Measurements from ENCODE around the gene TNRC18.

TNRC18 gene

DNA sequence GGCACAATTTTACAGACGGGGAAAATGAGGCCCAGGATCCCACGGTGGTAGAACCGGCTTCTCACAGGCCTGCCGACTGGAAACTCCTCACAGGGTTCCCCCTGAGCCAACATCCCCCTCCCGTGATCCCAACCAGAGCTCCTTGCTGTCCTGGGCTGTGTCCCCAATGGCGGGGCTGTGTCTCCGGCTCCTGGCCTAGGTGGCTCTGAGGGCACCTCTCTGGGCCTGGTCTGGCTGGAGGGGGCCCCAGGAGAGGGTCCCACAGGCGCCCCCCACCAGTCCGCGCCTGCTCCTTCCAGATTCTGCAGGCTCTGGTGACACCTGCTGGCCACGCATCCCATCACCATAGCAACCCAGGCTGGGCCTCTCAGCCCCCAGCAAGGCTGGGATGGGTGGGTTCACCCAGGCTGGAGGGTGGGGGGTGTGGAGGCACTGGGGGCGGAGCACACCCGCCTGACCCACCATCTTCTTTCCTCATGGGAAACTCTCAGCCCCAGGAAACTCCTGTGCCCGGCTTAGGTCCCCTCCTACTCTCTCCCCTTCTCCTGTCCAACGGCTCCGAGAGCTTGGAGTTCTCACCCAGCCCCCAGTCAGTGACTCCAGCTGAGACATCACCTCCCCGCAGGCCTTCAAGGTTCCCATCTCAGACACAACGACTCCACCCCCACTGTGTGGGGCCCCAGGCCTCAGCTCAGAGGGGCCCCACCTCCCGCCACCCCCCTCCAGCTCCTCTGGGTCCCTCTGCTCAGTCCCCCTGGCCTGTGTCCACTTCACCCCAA, 27.1 kb upstream of the TNRC18 start:
- DNase-seq (ENCODE audit: low read depth) = no peak

DNA sequence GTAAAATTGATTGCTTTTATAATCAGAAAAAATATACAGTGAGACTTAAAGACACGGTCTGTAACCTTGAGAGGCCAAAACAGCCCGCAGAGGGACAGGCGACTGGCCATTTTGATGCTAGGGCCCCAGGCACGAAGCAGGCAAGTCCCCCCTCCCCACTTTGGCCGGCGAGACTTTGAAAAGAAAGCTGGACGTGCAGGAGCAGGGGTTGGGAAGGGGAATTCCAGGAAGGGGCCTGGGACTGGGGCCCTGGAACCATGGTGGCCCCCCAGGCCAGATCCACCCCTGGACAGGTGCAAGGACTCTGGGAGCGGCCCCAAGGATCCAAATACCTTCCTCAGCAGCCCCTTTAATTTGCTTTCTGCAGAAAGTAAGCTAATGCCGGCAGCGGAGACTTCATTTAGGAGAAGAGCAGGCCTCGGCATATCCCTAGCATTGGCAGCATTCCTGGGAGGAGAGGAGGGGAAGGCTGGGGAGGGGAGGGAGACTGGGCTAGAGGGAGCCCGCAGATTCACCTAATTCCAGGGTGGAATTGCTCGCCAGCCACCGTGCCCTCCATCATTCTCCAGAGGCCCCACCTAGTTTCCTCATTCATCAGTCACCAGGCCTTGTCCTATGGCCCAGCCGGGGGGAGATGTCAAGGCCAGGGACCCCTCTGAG, 24.9 kb upstream of the TNRC18 start:
- no peak for DNase-seq (ENCODE audit: low read depth)

DNA sequence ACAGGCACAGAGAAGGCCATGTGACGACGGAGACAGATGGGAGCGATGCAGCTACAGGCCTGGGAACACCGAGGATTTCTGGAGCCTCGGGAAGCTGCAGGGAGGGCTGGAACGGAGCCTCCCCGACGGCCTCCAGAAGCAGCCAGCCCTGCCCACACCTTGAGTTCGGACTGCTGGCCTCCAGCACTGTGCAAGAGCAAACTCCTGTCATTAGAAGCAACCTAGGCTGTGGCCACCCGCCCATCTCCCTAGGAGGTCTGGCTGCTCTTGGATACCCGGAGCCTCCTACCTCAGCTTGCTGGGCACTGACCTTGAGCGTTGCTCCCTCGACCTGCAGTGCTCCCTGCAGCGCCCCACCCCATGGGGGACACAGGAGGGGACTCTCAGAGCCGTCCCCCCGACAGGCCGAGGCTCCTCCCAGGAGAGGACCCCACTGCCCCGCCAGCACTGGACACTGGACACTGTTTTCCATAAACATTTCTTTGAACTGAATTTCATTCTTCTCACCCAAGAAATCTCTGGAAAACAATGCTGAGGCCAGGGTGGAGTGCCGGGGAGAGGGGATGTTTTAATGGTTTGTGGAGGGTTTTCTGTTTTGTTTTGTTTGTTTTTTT, 22.5 kb upstream of the TNRC18 start:
- no peak for DNase-seq (ENCODE audit: low read depth)

DNA sequence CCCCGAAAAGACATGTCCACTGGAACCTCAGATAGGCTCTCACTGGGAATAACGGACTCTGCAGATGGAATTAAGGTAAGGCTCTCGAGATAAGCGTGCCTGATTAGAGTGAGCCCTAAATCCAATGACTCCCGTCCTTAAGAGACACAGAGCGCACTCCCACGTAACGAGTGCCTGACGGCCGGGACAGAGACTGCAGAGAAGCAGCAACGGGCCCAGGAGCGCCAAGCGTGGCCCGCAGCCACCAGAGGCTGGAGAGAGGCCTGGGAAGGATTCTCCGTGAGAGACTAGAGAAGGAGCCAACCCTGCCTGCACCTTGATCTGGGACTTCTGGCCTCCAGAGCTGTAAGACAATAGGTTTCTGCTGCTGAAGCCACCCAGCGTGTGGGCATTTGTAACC, 20.0 kb upstream of the TNRC18 start:
- no peak for DNase-seq (ENCODE audit: low read depth)

DNA sequence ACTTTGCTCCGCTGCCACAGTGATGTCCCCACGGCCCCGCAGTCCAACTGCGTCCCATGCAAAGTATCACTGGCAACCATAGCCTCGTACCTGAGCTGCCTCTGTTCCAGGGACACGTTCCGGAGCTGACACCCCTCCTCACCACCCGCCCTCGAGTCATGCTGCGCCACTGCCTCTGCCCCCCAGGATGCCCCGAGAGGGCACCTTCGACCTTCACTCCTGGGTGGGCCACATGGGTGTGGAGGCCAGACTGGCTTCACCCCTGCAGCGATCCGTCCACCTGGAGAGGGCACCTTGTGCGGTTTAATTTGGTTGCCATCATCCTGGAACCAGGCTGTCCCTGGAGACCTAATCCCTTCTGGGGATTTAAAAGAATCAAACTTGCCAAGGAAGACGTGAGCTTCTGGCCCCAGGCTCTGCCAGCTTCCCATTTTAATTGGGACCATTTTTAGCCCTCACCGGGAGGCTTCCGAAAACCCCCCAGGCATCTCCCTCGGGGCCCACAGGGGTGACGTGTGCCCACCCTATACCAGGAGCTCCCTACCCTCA, 19.2 kb upstream of the TNRC18 start:
- no peak for DNase-seq (ENCODE audit: low read depth)

DNA sequence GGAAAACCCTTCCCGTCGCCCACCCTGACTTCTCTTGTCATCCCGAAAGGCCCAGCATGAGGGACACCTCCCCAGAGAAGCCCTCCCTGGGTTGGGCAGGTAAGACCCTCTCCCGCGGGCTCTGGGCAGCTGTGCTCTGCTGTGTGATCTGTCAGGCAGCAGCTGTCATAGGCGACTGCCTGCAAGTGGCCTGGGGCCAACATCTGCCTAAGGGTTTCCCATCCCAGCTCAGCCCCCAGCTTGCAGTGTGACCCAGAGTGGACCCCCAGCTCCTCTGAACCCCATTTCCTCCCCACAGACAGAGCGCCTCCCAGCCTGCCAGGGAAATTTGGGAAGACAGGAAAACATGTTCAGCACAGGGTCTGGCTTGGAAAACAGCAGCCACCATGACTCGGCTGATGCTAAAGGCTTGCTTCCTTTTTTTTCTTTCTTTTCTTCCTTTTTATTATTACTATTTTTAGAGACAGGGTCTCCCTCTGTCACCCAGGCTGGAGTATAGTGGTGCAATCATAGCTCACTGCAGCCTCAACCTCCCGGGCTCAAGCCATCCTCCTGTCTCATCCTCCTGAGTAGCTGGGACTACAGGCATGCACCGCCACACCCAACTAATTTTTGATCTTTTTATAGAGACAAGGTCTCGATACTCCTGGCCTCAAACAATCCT, 18.3 kb upstream of the TNRC18 start:
- no peak for DNase-seq (ENCODE audit: low read depth)

DNA sequence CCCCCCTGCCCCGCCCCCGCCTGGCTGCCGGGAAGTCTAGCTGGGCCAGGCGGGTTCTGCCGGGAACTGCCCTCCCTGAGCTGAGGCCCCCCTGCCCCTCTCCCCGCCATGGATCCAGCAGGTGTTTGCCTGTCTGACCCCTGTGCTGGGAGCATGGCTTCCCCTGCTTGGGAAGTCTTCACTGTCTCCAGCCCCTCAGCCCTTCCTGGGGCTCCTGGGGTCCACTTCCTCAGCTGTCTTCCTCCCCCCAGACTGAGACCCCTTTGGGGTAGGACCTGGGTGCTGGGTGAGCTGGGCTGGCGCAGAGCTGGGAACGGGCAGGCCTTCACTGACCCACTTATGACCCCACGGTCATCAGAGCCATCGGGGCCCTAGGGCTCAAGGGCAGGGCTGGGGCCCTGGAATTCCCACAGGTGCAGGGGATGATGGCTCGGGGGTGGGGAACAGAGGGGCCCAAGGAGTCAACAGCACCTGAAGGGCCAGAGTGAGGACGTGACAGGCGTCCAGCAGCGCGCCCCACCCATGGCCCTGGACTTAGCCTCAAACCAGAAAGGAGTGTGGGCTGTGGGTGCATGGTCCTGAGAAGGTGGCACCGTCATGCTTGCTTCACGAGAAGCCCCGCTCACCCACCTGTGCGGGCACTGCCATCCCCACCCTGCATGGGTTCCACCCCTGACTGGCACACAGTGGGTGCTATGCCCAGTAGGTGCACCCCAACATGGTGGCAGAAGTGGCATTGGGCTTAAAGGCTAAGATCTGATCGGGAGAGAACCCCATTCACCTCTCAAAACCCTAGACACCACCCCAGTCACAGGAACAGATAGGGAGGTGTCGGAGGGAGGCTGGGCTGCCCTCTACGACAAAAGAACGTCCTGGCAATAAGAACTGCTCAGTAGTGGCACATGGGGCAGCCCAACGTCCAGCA, 16.2 kb upstream of the TNRC18 start:
- no peak for DNase-seq (ENCODE audit: low read depth)

DNA sequence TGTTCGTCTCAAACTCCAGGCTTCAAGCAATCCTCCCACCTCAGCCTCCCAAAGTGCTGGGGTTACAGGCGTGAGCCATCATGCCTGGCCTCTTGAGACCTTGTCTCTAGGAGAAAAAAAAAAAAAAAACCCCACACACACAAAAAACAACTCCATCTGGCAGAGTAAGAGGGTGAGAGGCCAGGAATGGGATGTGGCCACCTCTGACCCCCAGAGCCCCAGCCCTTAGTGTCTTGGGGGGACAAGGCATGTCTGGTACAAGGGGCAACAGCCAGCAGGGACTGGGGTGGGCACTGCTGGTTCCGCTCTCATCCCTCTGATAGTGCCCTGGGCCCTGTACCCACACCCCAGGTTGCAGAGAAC, 15.6 kb upstream of the TNRC18 start:
- DNase-seq (ENCODE audit: low read depth) = no peak

DNA sequence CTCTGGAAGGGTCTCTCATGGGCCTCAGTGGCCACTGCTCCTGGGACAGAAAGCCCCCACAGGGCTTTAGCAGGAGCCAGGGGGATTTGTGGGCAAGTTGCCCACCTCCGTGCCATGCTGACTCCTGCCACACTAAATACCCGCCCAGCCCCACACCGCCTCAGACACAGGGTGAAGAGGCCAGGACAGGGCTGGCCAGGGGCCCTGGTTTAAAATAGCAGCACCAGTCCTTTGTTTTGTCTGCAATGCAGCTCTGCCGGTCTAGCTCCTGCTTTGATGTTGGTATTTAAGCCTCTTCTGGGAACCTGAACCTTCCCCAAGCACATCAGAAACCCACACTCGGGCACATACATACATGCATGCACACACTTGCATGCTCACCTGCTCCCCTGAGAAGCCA, 14.4 kb upstream of the TNRC18 start:
- DNase-seq (ENCODE audit: low read depth) = no peak

DNA sequence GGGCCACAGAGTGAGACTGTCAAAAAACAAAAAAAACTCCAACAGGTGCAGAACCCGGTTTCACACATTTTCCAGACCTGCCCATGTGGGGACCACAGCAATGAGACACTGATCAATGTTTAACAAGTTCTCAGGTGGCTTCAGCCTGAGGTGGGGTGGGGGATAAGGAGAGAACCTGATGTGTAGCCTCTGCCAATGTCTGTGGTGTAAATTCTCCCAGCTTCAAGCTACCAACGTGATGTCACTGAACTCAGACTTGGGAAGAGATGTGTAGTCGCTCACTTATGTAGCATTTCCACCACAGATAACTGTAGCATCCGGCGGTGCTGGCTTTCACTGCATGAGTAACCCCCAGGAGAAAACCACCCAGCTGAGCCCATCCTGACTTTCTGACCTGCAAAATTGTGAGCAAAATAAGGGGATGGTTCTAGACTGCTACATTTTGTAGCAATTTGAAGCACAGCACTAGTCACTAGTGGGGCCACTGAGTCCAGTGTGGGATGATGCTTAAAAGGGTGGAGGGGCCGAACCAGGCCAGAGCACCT, 13.8 kb upstream of the TNRC18 start:
- no peak for DNase-seq (ENCODE audit: low read depth)

DNA sequence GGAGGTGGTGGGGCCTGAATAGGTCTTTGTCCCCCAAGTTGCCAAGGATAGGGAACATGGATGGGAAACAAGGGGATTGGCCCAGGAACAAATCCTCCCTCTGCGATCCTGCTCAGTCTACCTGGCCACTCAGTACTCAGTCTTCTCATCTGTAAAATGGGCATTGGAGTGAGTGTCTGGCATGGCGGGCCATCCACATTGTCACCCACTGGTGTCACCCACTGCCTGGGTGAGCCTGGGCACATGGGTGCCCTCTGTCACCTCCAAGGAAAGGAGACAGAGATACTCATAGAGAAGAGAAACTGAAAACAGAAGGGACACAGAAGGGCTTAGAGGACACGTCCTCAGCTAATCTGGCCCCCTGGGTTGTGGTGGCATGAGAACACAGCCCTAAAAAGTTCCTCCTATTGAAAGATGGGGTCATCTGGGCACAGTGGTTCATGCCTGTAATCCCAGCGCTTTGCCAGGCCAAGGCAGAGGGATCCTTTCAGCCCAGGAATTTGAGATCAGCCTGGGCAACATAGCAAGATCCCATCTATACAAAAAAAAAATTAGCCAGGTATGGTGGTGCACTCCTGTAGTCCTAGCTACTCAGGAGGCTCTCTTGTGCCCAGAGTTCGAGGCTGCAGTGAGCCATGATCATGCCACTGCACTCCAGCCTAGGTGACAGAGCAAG, 12.5 kb upstream of the TNRC18 start:
- no peak for DNase-seq (ENCODE audit: low read depth)

DNA sequence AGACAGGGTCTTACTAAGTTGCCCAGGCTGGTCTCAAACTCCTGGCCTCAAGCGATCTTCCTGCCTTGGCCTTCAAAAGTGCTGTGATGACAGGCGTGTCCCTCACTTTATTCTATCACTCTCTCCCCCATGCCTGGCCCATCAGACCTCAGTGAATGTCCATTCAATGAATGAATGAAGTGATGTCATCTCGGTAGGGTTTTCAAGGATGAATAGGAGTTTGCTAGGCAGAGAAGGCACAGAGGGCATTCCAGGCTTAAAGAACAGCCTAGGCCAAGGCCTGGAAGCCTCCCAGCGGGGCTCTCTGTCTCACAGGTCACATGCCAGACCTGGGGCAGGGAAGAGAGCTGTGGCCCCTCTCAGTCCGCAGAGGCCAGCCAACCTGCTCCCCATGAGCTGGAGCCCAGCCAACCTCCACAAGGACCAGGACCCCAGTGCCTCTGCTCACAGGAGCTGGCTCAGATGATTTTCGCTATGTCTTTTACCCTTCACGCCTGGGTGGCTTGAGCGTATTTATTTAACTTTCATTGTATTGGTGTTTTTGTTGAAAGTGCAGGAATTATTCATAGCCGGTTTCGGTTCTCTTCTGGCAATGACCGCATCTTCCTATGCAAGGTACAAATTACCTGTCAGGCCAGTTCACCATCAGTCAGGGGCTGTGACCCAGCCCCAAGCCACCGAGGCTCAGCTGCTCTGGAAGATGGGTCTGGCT, 11.8 kb upstream of the TNRC18 start:
- no peak for DNase-seq (ENCODE audit: low read depth)

DNA sequence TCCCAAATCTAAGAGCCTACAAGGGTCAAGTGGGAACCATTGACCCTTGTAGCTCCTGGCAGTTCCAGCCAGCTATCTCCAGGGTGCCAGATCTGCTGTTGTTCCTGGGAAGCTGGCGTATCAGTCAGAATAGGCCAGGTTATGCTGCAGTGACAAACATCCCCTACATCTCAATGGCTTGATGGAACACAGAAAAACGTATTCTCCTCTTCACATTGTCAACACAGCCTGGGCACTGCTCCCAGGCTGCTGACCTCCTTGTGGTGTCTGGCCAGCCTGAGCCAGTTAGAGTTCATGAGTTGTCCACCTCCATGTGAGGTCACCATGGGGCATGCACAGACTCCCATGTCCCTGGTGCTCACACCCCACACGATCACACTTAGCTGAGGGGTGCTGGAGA, 9.5 kb upstream of the TNRC18 start:
- no peak for DNase-seq (ENCODE audit: low read depth)

DNA sequence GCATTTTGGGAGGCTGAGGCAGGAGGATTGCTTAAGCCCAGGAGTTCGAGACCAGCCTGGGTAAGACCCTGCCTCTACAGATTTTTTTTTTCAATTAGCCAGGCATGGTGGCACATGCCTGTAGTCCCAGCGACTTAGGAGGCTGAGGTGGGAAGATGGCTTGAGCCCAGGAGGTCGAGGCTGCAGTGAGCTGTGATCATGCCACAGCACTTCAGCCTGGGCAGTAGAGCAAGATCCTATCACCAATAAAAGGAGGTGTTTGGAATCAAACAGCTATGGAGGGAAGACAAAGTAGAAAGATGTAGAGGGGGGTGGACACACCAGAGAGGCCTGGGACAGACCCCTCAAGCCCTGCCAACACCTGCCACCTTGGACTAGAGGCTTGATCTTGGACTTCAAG, 9.1 kb upstream of the TNRC18 start:
- no peak for DNase-seq (ENCODE audit: low read depth)

DNA sequence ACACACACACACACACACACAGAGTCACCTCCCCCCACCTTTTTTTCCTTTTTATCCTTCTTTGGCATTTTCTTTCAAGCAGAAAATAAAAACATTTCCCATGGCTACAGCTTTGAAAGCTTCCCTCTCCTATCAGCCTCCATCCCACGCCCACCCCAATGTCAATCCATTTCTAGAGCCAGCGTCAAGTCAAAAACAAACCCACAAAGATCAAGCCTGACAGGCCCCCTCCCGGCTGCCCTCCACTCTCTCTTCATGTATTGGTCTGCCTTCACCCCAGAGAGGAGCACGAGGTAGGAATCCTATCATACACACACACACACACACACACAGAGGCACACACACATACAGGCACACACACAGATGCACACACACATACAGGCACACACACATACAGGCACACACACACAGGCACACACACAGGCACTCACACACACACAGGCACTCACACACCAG, 8.0 kb upstream of the TNRC18 start:
- no peak for DNase-seq (ENCODE audit: low read depth)

DNA sequence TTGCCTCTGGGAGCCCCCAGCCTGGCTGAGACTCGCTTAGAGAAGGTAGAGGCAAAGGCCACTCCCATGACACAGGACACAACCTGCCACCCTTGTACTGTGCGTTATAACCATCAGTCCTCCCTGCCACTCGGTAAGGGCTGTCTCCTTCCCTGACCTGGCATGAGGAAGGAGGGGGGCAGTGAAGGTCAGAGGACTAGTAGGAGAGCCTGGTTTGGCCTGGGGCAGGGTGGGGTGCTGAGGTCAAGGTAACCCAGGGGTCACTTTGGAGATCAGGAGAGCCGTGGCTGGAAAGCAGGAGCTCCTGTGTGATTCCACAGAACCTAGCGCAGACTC, 6.9 kb upstream of the TNRC18 start:
- no peak for DNase-seq (ENCODE audit: low read depth)

DNA sequence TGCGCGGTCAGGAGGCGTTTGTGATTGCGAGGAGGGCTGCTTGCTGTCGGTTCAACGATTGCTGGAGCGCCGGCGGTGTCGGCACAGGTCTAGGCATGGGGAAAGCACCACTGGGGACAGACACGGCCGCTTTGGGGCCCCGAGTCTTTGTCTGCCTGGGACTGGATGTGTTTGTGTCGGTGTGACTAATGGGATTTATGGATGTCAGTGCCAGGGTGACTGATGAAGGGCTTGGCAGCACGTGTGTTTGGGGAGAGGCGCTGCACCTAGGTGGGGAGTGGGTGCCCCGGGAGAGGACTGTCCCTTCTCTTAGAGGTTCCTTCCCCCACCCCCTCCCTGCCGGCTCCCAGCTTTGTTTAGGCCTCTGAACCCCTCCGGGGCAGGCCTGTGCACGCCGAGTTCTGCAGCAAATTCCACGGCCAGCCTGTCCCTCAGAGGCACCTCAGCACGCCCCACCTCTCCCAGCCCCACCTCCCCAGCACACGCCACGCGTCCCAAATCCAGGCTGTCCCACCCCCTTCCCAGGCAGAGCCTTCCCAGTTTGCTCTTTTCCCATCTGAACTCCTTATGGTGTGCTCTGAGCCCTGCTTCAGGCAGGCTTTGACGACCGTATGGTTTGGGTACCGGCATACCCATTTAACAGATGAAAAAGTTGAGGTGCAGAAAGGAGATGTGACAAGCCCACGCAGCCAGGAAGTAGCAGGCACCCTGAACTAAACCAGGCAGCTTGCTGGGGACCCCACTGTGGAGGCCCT, 6.4 kb upstream of the TNRC18 start:
- DNase-seq (ENCODE audit: low read depth) = no peak

DNA sequence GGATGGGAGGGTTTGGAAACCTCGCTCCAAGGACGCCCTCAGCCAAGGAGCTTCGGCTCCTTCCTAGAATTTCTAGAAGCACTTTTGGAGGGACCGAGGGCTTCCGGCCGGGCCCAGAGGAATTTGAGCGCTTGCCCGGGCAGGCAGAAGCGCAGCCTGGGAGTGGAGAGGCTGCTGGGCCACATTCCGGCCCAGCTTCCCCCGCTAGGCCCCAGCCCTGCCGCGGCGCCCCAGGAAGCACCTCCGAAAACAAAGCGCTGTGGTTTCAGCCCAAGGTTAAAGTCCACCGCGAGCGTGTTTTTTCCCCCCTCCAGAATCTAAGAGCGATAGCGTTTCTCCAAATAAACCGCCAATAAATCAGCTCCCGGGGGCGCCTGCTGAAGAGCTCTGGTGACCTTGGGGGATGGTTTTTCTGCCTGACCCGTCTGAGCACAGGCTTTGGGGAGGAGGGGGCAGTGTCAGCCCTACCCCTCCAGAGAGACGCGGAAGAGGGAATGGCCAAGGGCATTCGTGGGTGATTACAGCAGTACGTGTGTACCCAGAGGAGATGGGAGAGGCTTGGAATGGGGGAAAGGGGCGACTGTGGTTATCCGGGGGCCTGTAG, 5.7 kb upstream of the TNRC18 start:
- DNase-seq (ENCODE audit: low read depth) = no peak

Measured in stimulated activated CD8-positive, alpha-beta memory T cell treated with anti-CD3 and anti-CD28 coated beads, Interleukin-4, amount 100 ng/mL, for 24 hours (primary cell).